Ovary (tissue), 3 donors: ENCODE results near the gene COLGALT1.

Experiments used
- POLR2A ChIP-seq: fragments of 450-650 bp; IDR thresholded peaks from one replicate; pipeline ENCODE4 v1.6.1; 2017; ENCODE audit warnings: antibody characterized with exemption, mild to moderate bottlenecking, moderate library complexity
- TF ChIP-seq, protein P1 (sequence below), 3 donors: fragments of 450-650 bp in 2 of 3; fragments of 200-600 bp in 1 of 3; IDR thresholded peaks; one replicate each; pipeline versions ENCODE4 v1.5.1 to v1.8.0; 2016 to 2022; ENCODE audit warnings: antibody characterized with exemption in 3 of 3, mild to moderate bottlenecking in 1 of 3
- donor health status: DM: no; HTN: no; CAD: no.

- TF ChIP-seq, protein P1, sequence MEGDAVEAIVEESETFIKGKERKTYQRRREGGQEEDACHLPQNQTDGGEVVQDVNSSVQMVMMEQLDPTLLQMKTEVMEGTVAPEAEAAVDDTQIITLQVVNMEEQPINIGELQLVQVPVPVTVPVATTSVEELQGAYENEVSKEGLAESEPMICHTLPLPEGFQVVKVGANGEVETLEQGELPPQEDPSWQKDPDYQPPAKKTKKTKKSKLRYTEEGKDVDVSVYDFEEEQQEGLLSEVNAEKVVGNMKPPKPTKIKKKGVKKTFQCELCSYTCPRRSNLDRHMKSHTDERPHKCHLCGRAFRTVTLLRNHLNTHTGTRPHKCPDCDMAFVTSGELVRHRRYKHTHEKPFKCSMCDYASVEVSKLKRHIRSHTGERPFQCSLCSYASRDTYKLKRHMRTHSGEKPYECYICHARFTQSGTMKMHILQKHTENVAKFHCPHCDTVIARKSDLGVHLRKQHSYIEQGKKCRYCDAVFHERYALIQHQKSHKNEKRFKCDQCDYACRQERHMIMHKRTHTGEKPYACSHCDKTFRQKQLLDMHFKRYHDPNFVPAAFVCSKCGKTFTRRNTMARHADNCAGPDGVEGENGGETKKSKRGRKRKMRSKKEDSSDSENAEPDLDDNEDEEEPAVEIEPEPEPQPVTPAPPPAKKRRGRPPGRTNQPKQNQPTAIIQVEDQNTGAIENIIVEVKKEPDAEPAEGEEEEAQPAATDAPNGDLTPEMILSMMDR (IDR thresholded peaks at IDR 0.05), result no peak
- TF ChIP-seq POLR2A, result no peak
These were observed 25.9 kb downstream of the COLGALT1 start for GRCh38 chr19:17581211-17581874.
